NCI-H2107 treated with DMSO at 0.1 percent for 48 hours (cell line): Measurements from ENCODE around the gene NCOA5.

Experiments used
- DNase-seq: peaks from one replicate; lab custom pipeline; 2025; ENCODE audit not compliant: unreplicated experiment; lab: John Stamatoyannopoulos, UW

The NCOA5 gene

GRCh38 chr20:46063151-46063550 lies 26.6 kb downstream of the NCOA5 start:
- no peak for DNase-seq

- no peak for DNase-seq
These were observed 27.1 kb downstream of the NCOA5 start for GRCh38 chr20:46062621-46063020.

GRCh38 chr20:46062151-46062550 lies 27.6 kb downstream of the NCOA5 start:
- DNase-seq: no peak

- DNase-seq: no peak
These were observed 28.8 kb downstream of the NCOA5 start for GRCh38 chr20:46060975-46061374.

GRCh38 chr20:46060301-46060881 lies 29.4 kb downstream of the NCOA5 start:
- DNase-seq: no peak

GRCh38 chr20:46058599-46059281 lies 31.0 kb downstream of the NCOA5 start:
- no peak for DNase-seq

- DNase-seq: no peak
These were observed 31.7 kb downstream of the NCOA5 start for GRCh38 chr20:46057856-46058598.

GRCh38 chr20:46056970-46057855 lies 32.5 kb downstream of the NCOA5 start:
- no peak for DNase-seq

GRCh38 chr20:46056027-46056833 lies 33.5 kb downstream of the NCOA5 start:
- no peak for DNase-seq

GRCh38 chr20:46055269-46055668 lies 34.5 kb downstream of the NCOA5 start:
- no peak for DNase-seq

- no peak for DNase-seq
These were observed 35.2 kb downstream of the NCOA5 start for GRCh38 chr20:46054606-46055005.

- no peak for DNase-seq
These were observed 36.3 kb downstream of the NCOA5 start for GRCh38 chr20:46053416-46053815.

- peak; percentile 32 for DNase-seq
These were observed 38.0 kb downstream of the NCOA5 start for GRCh38 chr20:46051556-46052308.

GRCh38 chr20:46050885-46051284 lies 38.9 kb downstream of the NCOA5 start:
- DNase-seq: no peak

- DNase-seq: no peak
These were observed 39.3 kb downstream of the NCOA5 start for GRCh38 chr20:46050444-46050843.

GRCh38 chr20:46049815-46050214 lies 39.9 kb downstream of the NCOA5 start:
- DNase-seq: no peak

- no peak for DNase-seq
These were observed 40.6 kb downstream of the NCOA5 start for GRCh38 chr20:46049190-46049589.

- no peak for DNase-seq
These were observed 41.9 kb downstream of the NCOA5 start for GRCh38 chr20:46047821-46048220.

- no peak for DNase-seq
These were observed 43.0 kb downstream of the NCOA5 start for GRCh38 chr20:46046588-46047310.
